HEK293T (cell line): ENCODE data around the gene EXOC7.

Experiments
- CTCF ChIA-PET: fragments of 350-600 bp; formaldehyde crosslinking; extraction: SDS; loops from one replicate; lab custom pipeline; 2021; ENCODE audit warnings: antibody characterized with exemption, inconsistent platforms; lab: Yijun Ruan, JAX
- POLR2A ChIA-PET: fragments of 350-600 bp; formaldehyde crosslinking; extraction: SDS; loops from one replicate; lab custom pipeline; 2020; ENCODE audit warnings: antibody characterized with exemption, inconsistent platforms; lab: Yijun Ruan, JAX
- DNase-seq: peaks from one replicate; pipeline ENCODE4 v3.0.0; 2012; ENCODE audit warnings: mixed read lengths; ENCODE audit errors: extremely low spot score
- ARNT ChIP-seq: fragments of 450-650 bp; IDR thresholded peaks from 2 replicates; pipeline ENCODE4 v1.6.1; 2017; ENCODE audit warnings: mild to moderate bottlenecking
- BHLHE40 ChIP-seq: fragments of 450-650 bp; IDR thresholded peaks from 2 replicates; pipeline ENCODE4 v1.6.1; 2016; ENCODE audit warnings: mild to moderate bottlenecking, moderate library complexity, borderline replicate concordance
- CTBP1 ChIP-seq: fragments of 450-650 bp; IDR thresholded peaks from 2 replicates; pipeline ENCODE4 v1.6.1; 2016; ENCODE audit warnings: borderline replicate concordance
- ELF4 ChIP-seq: fragments of 450-650 bp; IDR thresholded peaks from 2 replicates; pipeline ENCODE4 v1.6.1; 2017; ENCODE audit warnings: antibody characterized with exemption
- FOXA1 ChIP-seq: fragments of 450-650 bp; IDR thresholded peaks from 2 replicates; pipeline ENCODE4 v1.6.1; 2016; ENCODE audit warnings: mild to moderate bottlenecking
- FOXK2 ChIP-seq: fragments of 450-650 bp; IDR thresholded peaks from 2 replicates; pipeline ENCODE4 v1.6.1; 2016; ENCODE audit warnings: mild to moderate bottlenecking
- FOXM1 ChIP-seq: fragments of 450-650 bp; IDR thresholded peaks from 2 replicates; pipeline ENCODE4 v1.6.1; 2017; ENCODE audit warnings: mild to moderate bottlenecking, borderline replicate concordance
- HDGF ChIP-seq: fragments of 450-650 bp; IDR thresholded peaks from 2 replicates; pipeline ENCODE4 v1.6.1; 2017; ENCODE audit warnings: antibody characterized with exemption, borderline replicate concordance
- L3MBTL2 ChIP-seq: fragments of 450-650 bp; conservative IDR thresholded peaks from 2 replicates; pipeline ENCODE4 v1.6.1; 2016; ENCODE audit warnings: mild to moderate bottlenecking
- LEF1 ChIP-seq: fragments of 450-650 bp; IDR thresholded peaks from 2 replicates; pipeline ENCODE4 v1.6.1; 2017; ENCODE audit warnings: mild to moderate bottlenecking, borderline replicate concordance
- NFRKB ChIP-seq: fragments of 450-650 bp; IDR thresholded peaks from 2 replicates; pipeline ENCODE4 v1.6.1; 2016; ENCODE audit warnings: mild to moderate bottlenecking, moderate library complexity
- PKNOX1 ChIP-seq: fragments of 450-650 bp; IDR thresholded peaks from 2 replicates; pipeline ENCODE4 v1.6.1; 2016
- SP1 ChIP-seq: fragments of 450-650 bp; IDR thresholded peaks from 2 replicates; pipeline ENCODE4 v1.6.1; 2017
- SUZ12 ChIP-seq: fragments of 450-650 bp; IDR thresholded peaks from 2 replicates; pipeline ENCODE4 v1.6.1; 2016; ENCODE audit warnings: mild to moderate bottlenecking
- TARDBP ChIP-seq: fragments of 450-650 bp; IDR thresholded peaks from 2 replicates; pipeline ENCODE4 v1.6.1; 2016
- ZNF384 ChIP-seq: fragments of 450-650 bp; IDR thresholded peaks from 2 replicates; pipeline ENCODE4 v1.6.1; 2016

The EXOC7 gene

GRCh38 chr17:76094046-76094445 lies 9.5 kb downstream of the EXOC7 start:
- ChIA-PET POLR2A (interaction anchor here (1.2 to 2.1 kb wide), 2 partner anchors 9 to 22 kb away, joined by 3 to 13 read pairs; partner anchors contain the start of genes EXOC7 and SRP68), CTCF (no interaction called here)
- DNase-seq: no peak
- TF ChIP-seq ZNF384: no peak
- TF ChIP-seq BHLHE40: no peak
- no peak for TF ChIP-seq CTBP1
- TF ChIP-seq ELF4: no peak
- TF ChIP-seq SUZ12: no peak
- TF ChIP-seq FOXA1: no peak
- no peak for TF ChIP-seq PKNOX1
- no peak for TF ChIP-seq L3MBTL2
- no peak for TF ChIP-seq FOXK2
- no peak for TF ChIP-seq NFRKB
- TF ChIP-seq FOXM1: no peak
- TF ChIP-seq SP1: no peak
- no peak for TF ChIP-seq ARNT
- no peak for TF ChIP-seq HDGF
- TF ChIP-seq LEF1: no peak
- no peak for TF ChIP-seq TARDBP

GRCh38 chr17:76092526-76093413 lies 10.8 kb downstream of the EXOC7 start:
- no peak for DNase-seq
- ChIA-PET POLR2A (interaction anchor here (1.2 to 2.1 kb wide), 2 partner anchors 11 to 21 kb away, joined by 3 to 13 read pairs; partner anchors contain the start of genes EXOC7 and SRP68), CTCF (interaction anchor here (0.9 kb wide), 1 partner anchor 10 kb away, joined by 3 read pairs; no protein-coding TSS in a partner anchor)
- TF ChIP-seq NFRKB: no peak

- CTCF ChIA-PET: interaction anchor here (0.9 kb wide), 1 partner anchor 11 kb away, joined by 3 read pairs; no protein-coding TSS in a partner anchor
- POLR2A ChIA-PET: interaction anchor here (1.3 kb wide), 1 partner anchor 11 kb away, joined by 4 read pairs; the partner anchor contains the start of gene EXOC7
- TF ChIP-seq PKNOX1: no peak
- no peak for TF ChIP-seq FOXK2
- no peak for TF ChIP-seq NFRKB
- TF ChIP-seq SP1: no peak
- TF ChIP-seq ARNT: no peak
- TF ChIP-seq ELF4: no peak
- TF ChIP-seq BHLHE40: no peak
- TF ChIP-seq SUZ12: no peak
- TF ChIP-seq TARDBP: no peak
- no peak for TF ChIP-seq HDGF
- no peak for TF ChIP-seq CTBP1
- no peak for TF ChIP-seq ZNF384
- DNase-seq: no peak
Measured at GRCh38 chr17:76091526-76092286, 11.9 kb downstream of the EXOC7 start.

GRCh38 chr17:76090517-76091129 lies 13.0 kb downstream of the EXOC7 start:
- ChIA-PET POLR2A (interaction anchor here (1.3 to 1.4 kb wide), 2 partner anchors 12 to 13 kb away, joined by 4 read pairs; partner anchors contain the start of gene EXOC7), CTCF (no interaction called here)
- DNase-seq: no peak
- TF ChIP-seq SUZ12 (no peak), ZNF384 (no peak), LEF1 (no peak)

- ChIA-PET CTCF (no interaction called here), POLR2A (interaction anchor here (1.4 kb wide), 1 partner anchor 14 kb away, joined by 4 read pairs; the partner anchor contains the start of gene EXOC7)
- no peak for DNase-seq
- TF ChIP-seq ZNF384 (no peak), BHLHE40 (no peak), ARNT (no peak)
Measured at GRCh38 chr17:76089680-76090516, 13.7 kb downstream of the EXOC7 start.
